ENCODE data around the gene MDM1.

DNA sequence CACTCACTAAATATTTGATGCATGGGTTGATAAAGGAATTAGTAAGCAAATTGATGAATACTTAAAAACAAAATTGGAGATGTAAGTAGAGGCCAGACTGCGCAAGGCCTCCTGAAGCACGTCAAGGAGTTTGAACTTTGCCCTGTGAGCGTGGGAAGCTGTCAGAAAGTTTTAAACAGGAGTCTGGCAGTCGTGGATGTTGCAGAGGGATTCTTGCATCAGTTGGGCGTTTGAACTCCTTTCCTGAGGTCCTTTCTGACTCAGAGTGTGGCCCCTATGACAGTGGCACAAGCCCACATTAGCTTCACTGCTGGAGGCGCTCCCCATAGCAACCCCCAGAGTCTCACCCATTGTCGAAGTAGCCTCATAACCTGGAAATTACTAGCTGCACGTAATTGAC lies 60.8 kb downstream of the MDM1 start:
- TF ChIP-seq, protein P1, sequence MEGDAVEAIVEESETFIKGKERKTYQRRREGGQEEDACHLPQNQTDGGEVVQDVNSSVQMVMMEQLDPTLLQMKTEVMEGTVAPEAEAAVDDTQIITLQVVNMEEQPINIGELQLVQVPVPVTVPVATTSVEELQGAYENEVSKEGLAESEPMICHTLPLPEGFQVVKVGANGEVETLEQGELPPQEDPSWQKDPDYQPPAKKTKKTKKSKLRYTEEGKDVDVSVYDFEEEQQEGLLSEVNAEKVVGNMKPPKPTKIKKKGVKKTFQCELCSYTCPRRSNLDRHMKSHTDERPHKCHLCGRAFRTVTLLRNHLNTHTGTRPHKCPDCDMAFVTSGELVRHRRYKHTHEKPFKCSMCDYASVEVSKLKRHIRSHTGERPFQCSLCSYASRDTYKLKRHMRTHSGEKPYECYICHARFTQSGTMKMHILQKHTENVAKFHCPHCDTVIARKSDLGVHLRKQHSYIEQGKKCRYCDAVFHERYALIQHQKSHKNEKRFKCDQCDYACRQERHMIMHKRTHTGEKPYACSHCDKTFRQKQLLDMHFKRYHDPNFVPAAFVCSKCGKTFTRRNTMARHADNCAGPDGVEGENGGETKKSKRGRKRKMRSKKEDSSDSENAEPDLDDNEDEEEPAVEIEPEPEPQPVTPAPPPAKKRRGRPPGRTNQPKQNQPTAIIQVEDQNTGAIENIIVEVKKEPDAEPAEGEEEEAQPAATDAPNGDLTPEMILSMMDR (conservative IDR thresholded peaks at IDR 0.05 in 1 of 2, IDR thresholded peaks at IDR 0.05 in 1 of 2; ENCODE audit: extremely low read depth in 1 of 2, insufficient read depth in 1 of 2, low read depth in 1 of 2, low read length in 2 of 2): no peak
- TF ChIP-seq EZH2 (IDR thresholded peaks at IDR 0.05; ENCODE audit: borderline replicate concordance, low read length): no peak

All from mammary epithelial cell (primary cell).